DND-41 (cell line): ENCODE data around the gene PDE7B.

Experiments
- EZH2 ChIP-seq: IDR thresholded peaks from 3 replicates; pipeline ENCODE4 v1.6.1; 2012; ENCODE audit warnings: borderline replicate concordance, low read depth, mild to moderate bottlenecking, moderate library complexity, low read length, inconsistent platforms; ENCODE audit not compliant: severe bottlenecking
- TF ChIP-seq, protein P1 (sequence below): IDR thresholded peaks from 2 replicates; pipeline ENCODE4 v1.5.1; 2012; ENCODE audit warnings: borderline replicate concordance, low read length, moderate library complexity, mild to moderate bottlenecking; ENCODE audit not compliant: poor library complexity, severe bottlenecking; ENCODE audit errors: extremely low read depth

DNA sequence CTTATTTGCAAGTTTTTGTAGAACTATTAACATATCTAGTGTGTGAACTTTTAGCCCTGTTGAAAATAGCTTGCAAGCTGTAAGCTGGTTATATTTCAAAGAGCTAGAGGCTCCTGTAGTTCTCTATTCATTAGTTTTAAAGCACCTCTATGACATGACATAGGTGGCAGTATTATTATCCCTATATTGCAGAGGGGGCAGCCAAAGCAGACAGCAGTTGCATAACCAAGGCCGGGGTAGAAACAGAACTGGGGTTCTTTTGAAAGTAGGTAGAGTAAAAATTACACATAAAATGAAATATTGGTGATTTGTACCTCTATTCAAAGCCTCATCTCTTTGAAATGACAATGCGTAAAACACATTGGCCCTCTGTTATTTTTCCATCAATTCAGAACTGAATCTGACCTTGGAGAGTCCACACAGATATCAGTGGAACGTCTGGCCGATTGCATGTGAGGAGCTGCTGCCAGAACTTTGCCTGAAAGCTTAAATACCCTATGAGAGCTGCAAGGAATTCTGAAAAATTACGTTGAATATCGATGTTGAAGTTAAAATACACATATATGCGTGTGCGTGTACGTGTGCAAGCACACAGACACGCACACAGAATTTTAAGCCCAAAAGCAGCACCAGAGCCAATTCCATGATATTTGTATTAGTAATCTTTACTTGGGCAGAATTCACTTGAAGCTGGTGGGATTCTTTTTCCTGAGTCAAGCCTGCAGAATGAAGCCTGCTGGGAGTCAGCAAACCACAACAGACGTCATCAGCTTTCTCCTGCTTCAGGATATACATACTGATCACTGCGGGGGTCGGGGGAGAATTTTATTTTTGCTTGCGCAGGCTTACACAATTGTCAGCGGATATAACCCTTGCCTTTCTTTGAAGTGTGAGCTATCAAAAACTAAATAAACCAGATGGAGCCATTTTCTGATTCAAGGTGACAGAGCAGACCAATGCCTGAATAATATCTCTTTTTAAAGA, 163.2 kb downstream of the PDE7B start:
- TF ChIP-seq, protein P1, sequence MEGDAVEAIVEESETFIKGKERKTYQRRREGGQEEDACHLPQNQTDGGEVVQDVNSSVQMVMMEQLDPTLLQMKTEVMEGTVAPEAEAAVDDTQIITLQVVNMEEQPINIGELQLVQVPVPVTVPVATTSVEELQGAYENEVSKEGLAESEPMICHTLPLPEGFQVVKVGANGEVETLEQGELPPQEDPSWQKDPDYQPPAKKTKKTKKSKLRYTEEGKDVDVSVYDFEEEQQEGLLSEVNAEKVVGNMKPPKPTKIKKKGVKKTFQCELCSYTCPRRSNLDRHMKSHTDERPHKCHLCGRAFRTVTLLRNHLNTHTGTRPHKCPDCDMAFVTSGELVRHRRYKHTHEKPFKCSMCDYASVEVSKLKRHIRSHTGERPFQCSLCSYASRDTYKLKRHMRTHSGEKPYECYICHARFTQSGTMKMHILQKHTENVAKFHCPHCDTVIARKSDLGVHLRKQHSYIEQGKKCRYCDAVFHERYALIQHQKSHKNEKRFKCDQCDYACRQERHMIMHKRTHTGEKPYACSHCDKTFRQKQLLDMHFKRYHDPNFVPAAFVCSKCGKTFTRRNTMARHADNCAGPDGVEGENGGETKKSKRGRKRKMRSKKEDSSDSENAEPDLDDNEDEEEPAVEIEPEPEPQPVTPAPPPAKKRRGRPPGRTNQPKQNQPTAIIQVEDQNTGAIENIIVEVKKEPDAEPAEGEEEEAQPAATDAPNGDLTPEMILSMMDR: no peak
- TF ChIP-seq EZH2: no peak
